ENCODE results near the gene POMC.

- TF ChIP-seq POLR2A (IDR thresholded peaks at IDR 0.05): no peak
- no peak for TF ChIP-seq CTCF (IDR thresholded peaks at IDR 0.05)
- no peak for TF ChIP-seq EP300 (IDR thresholded peaks at IDR 0.05)
- no peak for TF ChIP-seq POLR2AphosphoS5 (IDR thresholded peaks at IDR 0.05)
Observed at GRCh38 chr2:25201265-25201664, 32.9 kb upstream of the POMC start.
